Thyroid gland (tissue), 4 donors: ENCODE measurements around the gene ARID2.

Experiments
- POLR2A ChIP-seq, 2 donors: fragments of 450-650 bp; IDR thresholded peaks; one replicate each; pipeline ENCODE4 v1.6.1; 2017; ENCODE audit warnings: antibody characterized with exemption in 2 of 2, mild to moderate bottlenecking in 2 of 2, moderate library complexity in 1 of 2
- TF ChIP-seq, protein P1 (sequence below), 6 experiments: fragments of 200-600 bp in 3 of 6; fragments of 450-650 bp in 3 of 6; sonication (generic) in 3 of 6; IDR thresholded peaks; one replicate each; pipeline ENCODE4 v1.5.1; 2016 to 2019; ENCODE audit warnings: antibody characterized with exemption in 6 of 6, mild to moderate bottlenecking in 2 of 6, inconsistent platforms in 1 of 6, moderate library complexity in 1 of 6

DNA sequence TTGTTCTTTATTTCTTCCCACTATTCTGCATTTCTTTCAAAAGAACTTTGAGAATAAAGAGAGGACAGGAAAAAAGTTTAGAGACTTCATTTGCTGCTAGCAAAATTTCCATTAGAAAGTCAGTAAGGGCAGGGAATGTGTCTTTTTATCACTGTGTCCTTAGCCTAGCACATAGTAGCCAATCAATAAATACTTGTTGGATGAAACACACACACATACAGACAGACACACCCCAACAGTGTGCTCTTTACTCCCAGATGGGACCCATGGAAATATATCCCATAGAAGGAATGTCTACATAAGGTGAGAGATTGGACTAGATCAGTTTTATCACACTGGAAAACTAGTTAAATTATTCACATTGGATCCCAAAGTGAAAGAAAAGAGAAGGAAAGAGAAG, 21.1 kb upstream of the ARID2 start:
- TF ChIP-seq, protein P1, sequence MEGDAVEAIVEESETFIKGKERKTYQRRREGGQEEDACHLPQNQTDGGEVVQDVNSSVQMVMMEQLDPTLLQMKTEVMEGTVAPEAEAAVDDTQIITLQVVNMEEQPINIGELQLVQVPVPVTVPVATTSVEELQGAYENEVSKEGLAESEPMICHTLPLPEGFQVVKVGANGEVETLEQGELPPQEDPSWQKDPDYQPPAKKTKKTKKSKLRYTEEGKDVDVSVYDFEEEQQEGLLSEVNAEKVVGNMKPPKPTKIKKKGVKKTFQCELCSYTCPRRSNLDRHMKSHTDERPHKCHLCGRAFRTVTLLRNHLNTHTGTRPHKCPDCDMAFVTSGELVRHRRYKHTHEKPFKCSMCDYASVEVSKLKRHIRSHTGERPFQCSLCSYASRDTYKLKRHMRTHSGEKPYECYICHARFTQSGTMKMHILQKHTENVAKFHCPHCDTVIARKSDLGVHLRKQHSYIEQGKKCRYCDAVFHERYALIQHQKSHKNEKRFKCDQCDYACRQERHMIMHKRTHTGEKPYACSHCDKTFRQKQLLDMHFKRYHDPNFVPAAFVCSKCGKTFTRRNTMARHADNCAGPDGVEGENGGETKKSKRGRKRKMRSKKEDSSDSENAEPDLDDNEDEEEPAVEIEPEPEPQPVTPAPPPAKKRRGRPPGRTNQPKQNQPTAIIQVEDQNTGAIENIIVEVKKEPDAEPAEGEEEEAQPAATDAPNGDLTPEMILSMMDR (IDR thresholded peaks at IDR 0.05) = no peak
- TF ChIP-seq POLR2A (IDR thresholded peaks at IDR 0.05) = no peak
